Measurements from ENCODE around the gene F7.

The F7 gene

GRCh38 chr13:113149711-113150549 lies 44.3 kb downstream of the F7 start:
- no peak for TF ChIP-seq TCF12 (IDR thresholded peaks at IDR 0.05; ENCODE audit: low read depth)

GRCh38 chr13:113150550-113151365 lies 45.2 kb downstream of the F7 start:
- TF ChIP-seq NFIC (IDR thresholded peaks at IDR 0.05), result no peak
- TF ChIP-seq USF1 (IDR thresholded peaks at IDR 0.05), result no peak
- no peak for TF ChIP-seq YY1 (IDR thresholded peaks at IDR 0.05; ENCODE audit: low read depth)
- no peak for TF ChIP-seq EP300 (IDR thresholded peaks at IDR 0.05; ENCODE audit: borderline replicate concordance)
- no peak for TF ChIP-seq EGR1 (IDR thresholded peaks at IDR 0.05)
- no peak for TF ChIP-seq CEBPB (IDR thresholded peaks at IDR 0.05)
- no peak for TF ChIP-seq MAX (IDR thresholded peaks at IDR 0.05)
- TF ChIP-seq TCF12 (IDR thresholded peaks at IDR 0.05; ENCODE audit: low read depth), result no peak
- no peak for TF ChIP-seq TAF1 (IDR thresholded peaks at IDR 0.05; ENCODE audit: low read depth)
- TF ChIP-seq ZBTB7A (IDR thresholded peaks at IDR 0.05; ENCODE audit: low read depth), result no peak
- no peak for TF ChIP-seq TEAD4 (IDR thresholded peaks at IDR 0.05)
- no peak for TF ChIP-seq FOXM1 (IDR thresholded peaks at IDR 0.05; ENCODE audit: borderline replicate concordance, low read depth)
- TF ChIP-seq CREB1 (IDR thresholded peaks at IDR 0.05; ENCODE audit: low read depth), result no peak
- no peak for TF ChIP-seq RAD21 (IDR thresholded peaks at IDR 0.05; ENCODE audit: low read depth)
- no peak for TF ChIP-seq REST (IDR thresholded peaks at IDR 0.05; ENCODE audit: low read depth)

- TF ChIP-seq USF1 (IDR thresholded peaks at IDR 0.05) (no peak), REST (IDR thresholded peaks at IDR 0.05; ENCODE audit: low read depth) (no peak), TEAD4 (IDR thresholded peaks at IDR 0.05) (no peak), TCF12 (IDR thresholded peaks at IDR 0.05; ENCODE audit: low read depth) (no peak)
Observed at GRCh38 chr13:113151745-113152690, 46.4 kb downstream of the F7 start.

GRCh38 chr13:113152691-113152983 lies 47.0 kb downstream of the F7 start:
- no peak for TF ChIP-seq TEAD4 (IDR thresholded peaks at IDR 0.05)
- TF ChIP-seq NFIC (IDR thresholded peaks at IDR 0.05), result no peak
- TF ChIP-seq TAF1 (IDR thresholded peaks at IDR 0.05; ENCODE audit: low read depth), result no peak
- TF ChIP-seq TCF12 (IDR thresholded peaks at IDR 0.05; ENCODE audit: low read depth), result no peak
- no peak for TF ChIP-seq RAD21 (IDR thresholded peaks at IDR 0.05; ENCODE audit: low read depth)

GRCh38 chr13:113152984-113153809 lies 47.6 kb downstream of the F7 start:
- TF ChIP-seq TAF1 (IDR thresholded peaks at IDR 0.05; ENCODE audit: low read depth) (no peak), ZBTB7A (IDR thresholded peaks at IDR 0.05; ENCODE audit: low read depth) (peak; percentile 53; the same call in 1 of the 2 replicates), CREB1 (IDR thresholded peaks at IDR 0.05; ENCODE audit: low read depth) (no peak)

Data from Ishikawa (cell line).